PC-9 (cell line): ENCODE measurements around the gene NKPD1.
A peak's percentile ranks its signal among the peaks of the same experiment; 100 is the strongest.

Experiments used
- CTCF ChIP-seq: fragments of 200-600 bp; sonication (generic); conservative IDR thresholded peaks from 2 replicates; pipeline ENCODE4 v1.6.1; 2017; ENCODE audit warnings: mixed run types, antibody characterized with exemption, mild to moderate bottlenecking, moderate library complexity
- EZH2 ChIP-seq: fragments of 200-600 bp; sonication (generic); IDR thresholded peaks from 2 replicates; pipeline ENCODE4 v1.8.0; 2017; ENCODE audit warnings: antibody characterized with exemption, low read depth

- TF ChIP-seq CTCF (peak; percentile 44), EZH2 (no peak)
These were observed 39.8 kb upstream of the NKPD1 start for GRCh38 chr19:45200568-45200967.
